Colonic mucosa (tissue), 4 donors: ENCODE data around the gene IQGAP1. TPM values are rescaled to one million over a fixed set of nuclear protein-coding genes. Genes with fewer than 3 reads are reported as not detected.

Source experiments
- DNase-seq: peaks from one replicate; pipeline ENCODE4 v3.0.0-alpha.2; 2020
- H3K27ac ChIP-seq: fragments of 200-600 bp; one replicate; pipeline ENCODE4 v1.8.0; 2021
- H3K27me3 ChIP-seq: fragments of 200-600 bp; one replicate; pipeline ENCODE4 v1.8.0; 2021
- H3K36me3 ChIP-seq: fragments of 200-600 bp; one replicate; pipeline ENCODE4 v1.8.0; 2021
- H3K4me1 ChIP-seq: fragments of 200-600 bp; one replicate; pipeline ENCODE4 v1.8.0; 2021; ENCODE audit warnings: mild to moderate bottlenecking
- H3K4me3 ChIP-seq: fragments of 200-600 bp; one replicate; pipeline ENCODE4 v1.8.0; 2021
- H3K9ac ChIP-seq, 2 donors: one replicate each; pipeline ENCODE4 v1.7.0; 2013; ENCODE audit warnings: control low read depth in 2 of 2, low read depth in 2 of 2, low read length in 2 of 2
- H3K9me3 ChIP-seq: fragments of 200-600 bp; one replicate; pipeline ENCODE4 v1.8.0; 2021
- CTCF ChIP-seq: fragments of 200-600 bp; IDR thresholded peaks from one replicate; pipeline ENCODE4 v1.8.0; 2022; ENCODE audit warnings: antibody characterized with exemption, mild to moderate bottlenecking
- intact Hi-C: fragments of 100-400 bp; cut with DNase I; formaldehyde crosslinking; loops from one replicate; pipeline ENCODE4 v1.14.1; 2022
- total RNA-seq, 2 donors: library from RNA; stranded (reverse); fragmentation: NEBNext Ultra II Directional in 1 of 2; extraction: Animal tissue kit (Norgen Biotek cat#: 25700) in 1 of 2; gene quantifications; one replicate each; pipeline ENCODE4 v1.2.1, GENCODE V29; 2021
- donor health status: healthy.
- donor health status: DM: no; HTN: no; CAD: no.
- donor health status: DM: no; HTN: no; CAD: no.

IQGAP1 gene
- total RNA-seq, 2 donors from 2014 or later, result 210 to 243 TPM

- TF ChIP-seq CTCF, result no peak
- no peak for DNase-seq
- Histone ChIP-seq H3K27ac (no peak overlapping the region), H3K4me1 (no peaks in the 10 kb centered on the region), H3K36me3 (peaks cover 13% of the 10 kb centered on the region), H3K27me3 (no peaks in the 10 kb centered on the region), H3K4me3 (no peak overlapping the region), H3K9me3 (no peaks in the 10 kb centered on the region), H3K9ac (no peak overlapping the region)
- intact Hi-C loops, result no loop called here
Observed at GRCh38 chr15:90458061-90458460, 70.0 kb downstream of the IQGAP1 start.

GRCh38 chr15:90459368-90459767, 71.3 kb downstream of the IQGAP1 start:
- DNase-seq, result no peak
- peaks cover 8% of the 10 kb centered on the region for H3K36me3 ChIP-seq
- no peaks in the 10 kb centered on the region for H3K9me3 ChIP-seq
- no peaks in the 10 kb centered on the region for H3K4me1 ChIP-seq
- H3K9ac ChIP-seq, result no peak overlapping the region
- no peak overlapping the region for H3K4me3 ChIP-seq
- H3K27ac ChIP-seq, result no peak overlapping the region
- H3K27me3 ChIP-seq, result no peaks in the 10 kb centered on the region
- no peak for TF ChIP-seq CTCF
- intact Hi-C loops, result no loop called here

GRCh38 chr15:90460142-90460824, 72.2 kb downstream of the IQGAP1 start:
- no peak overlapping the region for H3K9ac ChIP-seq
- no peak for DNase-seq
- no peaks in the 10 kb centered on the region for H3K27me3 ChIP-seq
- TF ChIP-seq CTCF, result no peak
- H3K27ac ChIP-seq, result no peak overlapping the region
- no peaks in the 10 kb centered on the region for H3K9me3 ChIP-seq
- H3K36me3 ChIP-seq, result no peaks in the 10 kb centered on the region
- no peak overlapping the region for H3K4me3 ChIP-seq
- H3K4me1 ChIP-seq, result no peaks in the 10 kb centered on the region
- intact Hi-C loops, result no loop called here

- Histone ChIP-seq H3K4me3 (no peak overlapping the region), H3K4me1 (no peaks in the 10 kb centered on the region), H3K9ac (no peak overlapping the region), H3K27ac (no peak overlapping the region), H3K9me3 (no peaks in the 10 kb centered on the region), H3K36me3 (no peaks in the 10 kb centered on the region), H3K27me3 (no peaks in the 10 kb centered on the region)
- DNase-seq, result no peak
- TF ChIP-seq CTCF, result no peak
- intact Hi-C loops, result no loop called here
Observed at GRCh38 chr15:90463381-90463780, 75.3 kb downstream of the IQGAP1 start.

GRCh38 chr15:90465140-90465929, 77.3 kb downstream of the IQGAP1 start:
- TF ChIP-seq CTCF, result no peak
- no peaks in the 10 kb centered on the region for H3K27me3 ChIP-seq
- H3K36me3 ChIP-seq, result no peaks in the 10 kb centered on the region
- no peaks in the 10 kb centered on the region for H3K4me1 ChIP-seq
- H3K9me3 ChIP-seq, result no peaks in the 10 kb centered on the region
- intact Hi-C loops, result no loop called here
- no peak overlapping the region for H3K4me3 ChIP-seq
- no peak overlapping the region for H3K9ac ChIP-seq
- DNase-seq, result no peak
- H3K27ac ChIP-seq, result no peak overlapping the region
